Measurements from ENCODE around the gene ARMH1.
"Not testable (repeated sequence)": the region's sequence is repeated elsewhere in the genome, so short reads cannot be mapped to it uniquely, and the experiment has no call there.

Gene ARMH1

GRCh38 chr1:44644806-44645205, 29.7 kb upstream of the ARMH1 start:
- DNase-seq (ENCODE audit: low read depth in 2 of 2) = no peak

GRCh38 chr1:44645476-44646244, 28.9 kb upstream of the ARMH1 start:
- no peak for DNase-seq (ENCODE audit: low read depth in 2 of 2)

GRCh38 chr1:44646261-44647110, 28.0 kb upstream of the ARMH1 start:
- no peak for DNase-seq (ENCODE audit: low read depth in 2 of 2)

GRCh38 chr1:44647896-44648295, 26.6 kb upstream of the ARMH1 start:
- DNase-seq (ENCODE audit: low read depth in 2 of 2) = no peak

GRCh38 chr1:44648529-44649250, 25.8 kb upstream of the ARMH1 start:
- no peak for DNase-seq (ENCODE audit: low read depth in 2 of 2)

- DNase-seq (ENCODE audit: low read depth in 2 of 2) = no peak
These were observed 24.7 kb upstream of the ARMH1 start for GRCh38 chr1:44649788-44650158.

GRCh38 chr1:44650159-44650831, 24.2 kb upstream of the ARMH1 start:
- no peak for DNase-seq (ENCODE audit: low read depth in 2 of 2)

GRCh38 chr1:44651069-44651468, 23.4 kb upstream of the ARMH1 start:
- DNase-seq (ENCODE audit: low read depth in 2 of 2) = no peak

- DNase-seq (ENCODE audit: low read depth in 2 of 2) = peak; percentile 56 to 62
These were observed 21.9 kb upstream of the ARMH1 start for GRCh38 chr1:44652445-44653106.

- no peak for DNase-seq (ENCODE audit: low read depth in 2 of 2)
These were observed 21.2 kb upstream of the ARMH1 start for GRCh38 chr1:44653107-44653964.

- DNase-seq (ENCODE audit: low read depth in 2 of 2) = no peak
These were observed 19.8 kb upstream of the ARMH1 start for GRCh38 chr1:44654621-44655187.

GRCh38 chr1:44655609-44656008, 18.9 kb upstream of the ARMH1 start:
- no peak for DNase-seq (ENCODE audit: low read depth in 2 of 2)

GRCh38 chr1:44659566-44659965, 14.9 kb upstream of the ARMH1 start:
- DNase-seq (ENCODE audit: low read depth in 2 of 2) = no peak

GRCh38 chr1:44660176-44660575, 14.3 kb upstream of the ARMH1 start:
- DNase-seq (ENCODE audit: low read depth in 2 of 2) = no peak

GRCh38 chr1:44661781-44662682, 12.5 kb upstream of the ARMH1 start:
- no peak for DNase-seq (ENCODE audit: low read depth in 2 of 2)

GRCh38 chr1:44662683-44663030, 11.9 kb upstream of the ARMH1 start:
- DNase-seq (ENCODE audit: low read depth in 2 of 2) = no peak

GRCh38 chr1:44663417-44663816, 11.1 kb upstream of the ARMH1 start:
- DNase-seq (ENCODE audit: low read depth in 2 of 2) = no peak

- DNase-seq (ENCODE audit: low read depth in 2 of 2) = no peak
These were observed 9.7 kb upstream of the ARMH1 start for GRCh38 chr1:44664730-44665370.

- not testable (repeated sequence) for DNase-seq (ENCODE audit: low read depth in 2 of 2)
These were observed 7.8 kb upstream of the ARMH1 start for GRCh38 chr1:44666719-44667118.
